ENCODE data around the gene RNF126. TPM values are rescaled to one million over a fixed set of nuclear protein-coding genes. Genes with fewer than 3 reads are reported as not detected.

The RNF126 gene
- total and polyA plus RNA-seq, 2 experiments from 2014 or later, result 95.7 to 112 TPM

DNA sequence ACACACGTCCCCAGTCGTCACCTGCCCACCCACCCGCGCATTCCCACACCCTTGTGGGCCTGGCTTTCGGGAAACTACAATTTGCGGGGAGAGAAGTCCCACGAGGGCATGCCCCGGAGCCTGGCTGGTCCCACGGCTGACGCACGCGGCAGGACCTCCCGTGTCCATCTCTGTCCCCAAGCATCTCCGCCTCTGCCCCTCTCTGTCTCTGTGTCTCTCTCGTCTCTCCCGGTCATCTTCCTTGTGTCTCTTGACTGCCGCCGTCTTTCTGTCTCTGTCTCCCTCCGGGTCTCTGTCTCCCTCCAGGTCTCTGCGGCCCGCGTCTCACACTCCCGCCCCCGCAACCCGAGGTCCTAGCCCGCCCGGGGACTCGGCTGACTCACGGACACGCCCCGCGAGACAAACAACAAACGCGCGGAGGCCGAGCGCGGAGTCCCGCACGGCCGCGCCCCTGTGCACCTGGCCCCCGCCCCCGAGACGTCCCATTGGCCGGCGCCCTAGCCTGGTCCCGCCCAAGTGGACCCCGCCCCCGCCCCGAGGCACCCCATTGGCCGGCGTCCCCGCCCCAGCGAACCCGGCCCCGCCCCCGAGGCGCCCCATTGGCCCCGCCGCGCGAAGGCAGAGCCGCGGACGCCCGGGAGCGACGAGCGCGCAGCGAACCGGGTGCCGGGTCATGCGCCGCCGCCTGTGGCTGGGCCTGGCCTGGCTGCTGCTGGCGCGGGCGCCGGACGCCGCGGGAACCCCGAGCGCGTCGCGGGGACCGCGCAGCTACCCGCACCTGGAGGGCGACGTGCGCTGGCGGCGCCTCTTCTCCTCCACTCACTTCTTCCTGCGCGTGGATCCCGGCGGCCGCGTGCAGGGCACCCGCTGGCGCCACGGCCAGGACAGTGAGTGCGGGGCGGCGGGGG, 23.5 kb downstream of the RNF126 start, which contains the start of gene FGF22:
Gene FGF22, plus strand, starts transcription at position 627 of the 908 bp plus-strand sequence. Its CDS starts 47 bp downstream, at position 674.
- TF ChIP-seq, protein P1, sequence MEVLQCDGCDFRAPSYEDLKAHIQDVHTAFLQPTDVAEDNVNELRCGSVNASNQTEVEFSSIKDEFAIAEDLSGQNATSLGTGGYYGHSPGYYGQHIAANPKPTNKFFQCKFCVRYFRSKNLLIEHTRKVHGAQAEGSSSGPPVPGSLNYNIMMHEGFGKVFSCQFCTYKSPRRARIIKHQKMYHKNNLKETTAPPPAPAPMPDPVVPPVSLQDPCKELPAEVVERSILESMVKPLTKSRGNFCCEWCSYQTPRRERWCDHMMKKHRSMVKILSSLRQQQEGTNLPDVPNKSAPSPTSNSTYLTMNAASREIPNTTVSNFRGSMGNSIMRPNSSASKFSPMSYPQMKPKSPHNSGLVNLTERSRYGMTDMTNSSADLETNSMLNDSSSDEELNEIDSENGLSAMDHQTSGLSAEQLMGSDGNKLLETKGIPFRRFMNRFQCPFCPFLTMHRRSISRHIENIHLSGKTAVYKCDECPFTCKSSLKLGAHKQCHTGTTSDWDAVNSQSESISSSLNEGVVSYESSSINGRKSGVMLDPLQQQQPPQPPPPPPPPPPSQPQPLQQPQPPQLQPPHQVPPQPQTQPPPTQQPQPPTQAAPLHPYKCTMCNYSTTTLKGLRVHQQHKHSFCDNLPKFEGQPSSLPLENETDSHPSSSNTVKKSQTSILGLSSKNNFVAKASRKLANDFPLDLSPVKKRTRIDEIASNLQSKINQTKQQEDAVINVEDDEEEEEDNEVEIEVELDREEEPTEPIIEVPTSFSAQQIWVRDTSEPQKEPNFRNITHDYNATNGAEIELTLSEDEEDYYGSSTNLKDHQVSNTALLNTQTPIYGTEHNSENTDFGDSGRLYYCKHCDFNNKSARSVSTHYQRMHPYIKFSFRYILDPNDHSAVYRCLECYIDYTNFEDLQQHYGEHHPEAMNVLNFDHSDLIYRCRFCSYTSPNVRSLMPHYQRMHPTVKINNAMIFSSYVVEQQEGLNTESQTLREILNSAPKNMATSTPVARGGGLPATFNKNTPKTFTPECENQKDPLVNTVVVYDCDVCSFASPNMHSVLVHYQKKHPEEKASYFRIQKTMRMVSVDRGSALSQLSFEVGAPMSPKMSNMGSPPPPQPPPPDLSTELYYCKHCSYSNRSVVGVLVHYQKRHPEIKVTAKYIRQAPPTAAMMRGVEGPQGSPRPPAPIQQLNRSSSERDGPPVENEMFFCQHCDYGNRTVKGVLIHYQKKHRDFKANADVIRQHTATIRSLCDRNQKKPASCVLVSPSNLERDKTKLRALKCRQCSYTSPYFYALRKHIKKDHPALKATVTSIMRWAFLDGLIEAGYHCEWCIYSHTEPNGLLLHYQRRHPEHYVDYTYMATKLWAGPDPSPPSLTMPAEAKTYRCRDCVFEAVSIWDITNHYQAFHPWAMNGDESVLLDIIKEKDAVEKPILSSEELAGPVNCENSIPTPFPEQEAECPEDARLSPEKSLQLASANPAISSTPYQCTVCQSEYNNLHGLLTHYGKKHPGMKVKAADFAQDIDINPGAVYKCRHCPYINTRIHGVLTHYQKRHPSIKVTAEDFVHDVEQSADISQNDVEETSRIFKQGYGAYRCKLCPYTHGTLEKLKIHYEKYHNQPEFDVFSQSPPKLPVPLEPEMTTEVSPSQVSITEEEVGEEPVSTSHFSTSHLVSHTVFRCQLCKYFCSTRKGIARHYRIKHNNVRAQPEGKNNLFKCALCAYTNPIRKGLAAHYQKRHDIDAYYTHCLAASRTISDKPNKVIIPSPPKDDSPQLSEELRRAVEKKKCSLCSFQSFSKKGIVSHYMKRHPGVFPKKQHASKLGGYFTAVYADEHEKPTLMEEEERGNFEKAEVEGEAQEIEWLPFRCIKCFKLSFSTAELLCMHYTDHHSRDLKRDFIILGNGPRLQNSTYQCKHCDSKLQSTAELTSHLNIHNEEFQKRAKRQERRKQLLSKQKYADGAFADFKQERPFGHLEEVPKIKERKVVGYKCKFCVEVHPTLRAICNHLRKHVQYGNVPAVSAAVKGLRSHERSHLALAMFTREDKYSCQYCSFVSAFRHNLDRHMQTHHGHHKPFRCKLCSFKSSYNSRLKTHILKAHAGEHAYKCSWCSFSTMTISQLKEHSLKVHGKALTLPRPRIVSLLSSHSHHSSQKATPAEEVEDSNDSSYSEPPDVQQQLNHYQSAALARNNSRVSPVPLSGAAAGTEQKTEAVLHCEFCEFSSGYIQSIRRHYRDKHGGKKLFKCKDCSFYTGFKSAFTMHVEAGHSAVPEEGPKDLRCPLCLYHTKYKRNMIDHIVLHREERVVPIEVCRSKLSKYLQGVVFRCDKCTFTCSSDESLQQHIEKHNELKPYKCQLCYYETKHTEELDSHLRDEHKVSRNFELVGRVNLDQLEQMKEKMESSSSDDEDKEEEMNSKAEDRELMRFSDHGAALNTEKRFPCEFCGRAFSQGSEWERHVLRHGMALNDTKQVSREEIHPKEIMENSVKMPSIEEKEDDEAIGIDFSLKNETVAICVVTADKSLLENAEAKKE (CRISPR knock-in tag; IDR thresholded peaks at IDR 0.05), result no peak
- no peak for TF ChIP-seq POLR2AphosphoS5 (IDR thresholded peaks at IDR 0.05; ENCODE audit: low read depth)
- H2AFZ ChIP-seq, result peak within 1 kb of the TSS; percentile 98
- H3K4me2 ChIP-seq, result peak within 1 kb of the TSS; percentile 81
- H3K27me3 Mint-ChIP-seq (ENCODE audit: insufficient read depth, low read depth, poor library complexity), result peaks cover 32% of the 10 kb centered on the region
- DNase-seq (ENCODE audit: low spot score), result peak; percentile 96
- H4K20me1 ChIP-seq (replicated peaks; ENCODE audit: insufficient read depth), result no peaks in the 10 kb centered on the region; the same call in 1 of the 2 replicates
- peaks cover 4% of the 10 kb centered on the region; the same call in 2 of the 3 replicates for H3K4me1 Mint-ChIP-seq
- ATAC-seq, result peak; percentile 85
- H3K27me3 ChIP-seq (ENCODE audit: insufficient read depth), result peaks cover 9% of the 10 kb centered on the region; the same call in 1 of the 2 replicates
- no peaks in the 10 kb centered on the region; the same call in 2 of the 3 replicates for H3K9me3 Mint-ChIP-seq
- peak within 1 kb of the TSS; percentile 59 for H3K4me3 ChIP-seq
- H3F3A ChIP-seq (replicated peaks; ENCODE audit: low read depth), result no peaks in the 10 kb centered on the region
- no peaks in the 10 kb centered on the region for H3K36me3 ChIP-seq (ENCODE audit: insufficient read depth)
- H3K9me2 ChIP-seq (ENCODE audit: insufficient read depth), result no peaks in the 10 kb centered on the region
- H3K4me1 ChIP-seq (ENCODE audit: insufficient read depth), result no peaks in the 10 kb centered on the region
- H3K36me3 Mint-ChIP-seq (ENCODE audit: low read depth), result peaks cover 3% of the 10 kb centered on the region; the same call in 1 of the 3 replicates
- no peaks in the 10 kb centered on the region for H3K79me2 ChIP-seq (replicated peaks; ENCODE audit: insufficient read depth)
- peak within 1 kb of the TSS; percentile 75 for H3K4me3 Mint-ChIP-seq
- H3K27ac Mint-ChIP-seq, result no peak within 1 kb of the TSS
- no peak within 1 kb of the TSS for H3K27ac ChIP-seq (ENCODE audit: low read depth)

- H3K4me1 ChIP-seq (ENCODE audit: insufficient read depth), result peaks cover 2% of the 10 kb centered on the region; the same call in 1 of the 2 replicates
- no peaks in the 10 kb centered on the region for H3K9me2 ChIP-seq (ENCODE audit: insufficient read depth)
- peak overlapping the region; percentile 59 for H3K4me3 ChIP-seq
- peak overlapping the region; percentile 75 for H3K4me3 Mint-ChIP-seq
- no peak overlapping the region for H3K27ac Mint-ChIP-seq
- peaks cover 3% of the 10 kb centered on the region; the same call in 1 of the 3 replicates for H3K36me3 Mint-ChIP-seq (ENCODE audit: low read depth)
- no peaks in the 10 kb centered on the region; the same call in 1 of the 2 replicates for H4K20me1 ChIP-seq (replicated peaks; ENCODE audit: insufficient read depth)
- H3K36me3 ChIP-seq (ENCODE audit: insufficient read depth), result no peaks in the 10 kb centered on the region
- H3K27me3 Mint-ChIP-seq (ENCODE audit: insufficient read depth, low read depth, poor library complexity), result peaks cover 31% of the 10 kb centered on the region
- no peak overlapping the region for H3K27ac ChIP-seq (ENCODE audit: low read depth)
- no peaks in the 10 kb centered on the region for H3K79me2 ChIP-seq (replicated peaks; ENCODE audit: insufficient read depth)
- no peaks in the 10 kb centered on the region; the same call in 2 of the 3 replicates for H3K9me3 Mint-ChIP-seq
- DNase-seq (ENCODE audit: low spot score) (no peak), ATAC-seq (peak; percentile 5)
- peak overlapping the region; percentile 81 for H3K4me2 ChIP-seq
- no peak overlapping the region for H2AFZ ChIP-seq
- H3K4me1 Mint-ChIP-seq, result peaks cover 9% of the 10 kb centered on the region; the same call in 2 of the 3 replicates
- peaks cover 9% of the 10 kb centered on the region; the same call in 1 of the 2 replicates for H3K27me3 ChIP-seq (ENCODE audit: insufficient read depth)
- no peaks in the 10 kb centered on the region for H3F3A ChIP-seq (replicated peaks; ENCODE audit: low read depth)
- TF ChIP-seq JUNB (IDR thresholded peaks at IDR 0.05; ENCODE audit: unreplicated experiment), result no peak
- no peak for TF ChIP-seq CREB1 (CRISPR knock-in tag; IDR thresholded peaks at IDR 0.05; ENCODE audit: low read depth)
- TF ChIP-seq, protein P2, sequence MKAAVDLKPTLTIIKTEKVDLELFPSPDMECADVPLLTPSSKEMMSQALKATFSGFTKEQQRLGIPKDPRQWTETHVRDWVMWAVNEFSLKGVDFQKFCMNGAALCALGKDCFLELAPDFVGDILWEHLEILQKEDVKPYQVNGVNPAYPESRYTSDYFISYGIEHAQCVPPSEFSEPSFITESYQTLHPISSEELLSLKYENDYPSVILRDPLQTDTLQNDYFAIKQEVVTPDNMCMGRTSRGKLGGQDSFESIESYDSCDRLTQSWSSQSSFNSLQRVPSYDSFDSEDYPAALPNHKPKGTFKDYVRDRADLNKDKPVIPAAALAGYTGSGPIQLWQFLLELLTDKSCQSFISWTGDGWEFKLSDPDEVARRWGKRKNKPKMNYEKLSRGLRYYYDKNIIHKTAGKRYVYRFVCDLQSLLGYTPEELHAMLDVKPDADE (IDR thresholded peaks at IDR 0.05), result no peak
- TF ChIP-seq REST (IDR thresholded peaks at IDR 0.05; ENCODE audit: unreplicated experiment), result no peak
- TF ChIP-seq POLR2AphosphoS5 (IDR thresholded peaks at IDR 0.05; ENCODE audit: low read depth), result no peak
- no peak for TF ChIP-seq ZNF114 (CRISPR knock-in tag; IDR thresholded peaks at IDR 0.05)
- no peak for TF ChIP-seq NANOG (IDR thresholded peaks at IDR 0.05; ENCODE audit: borderline replicate concordance)
These were observed 24.1 kb downstream of the RNF126 start for GRCh38 chr19:638906-639252.
